IPS-20b (cell line): ENCODE data around the gene ZDHHC14.

Source experiments
- H3K27ac ChIP-seq: one replicate; pipeline ENCODE4 v1.5.1; 2013; ENCODE audit warnings: low read length
- H3K27me3 ChIP-seq: 2 replicates; pipeline ENCODE4 v1.6.1; 2013; ENCODE audit warnings: mild to moderate bottlenecking, low read length, inconsistent platforms; ENCODE audit not compliant: insufficient read depth
- H3K36me3 ChIP-seq: 2 replicates; pipeline ENCODE4 v1.6.1; 2013; ENCODE audit warnings: low read depth, mild to moderate bottlenecking, inconsistent platforms, low read length, moderate library complexity; ENCODE audit not compliant: insufficient read depth
- H3K4me1 ChIP-seq: 2 replicates; pipeline ENCODE4 v1.6.1; 2013; ENCODE audit warnings: mild to moderate bottlenecking, control low read depth, inconsistent platforms, low read length, moderate library complexity; ENCODE audit not compliant: insufficient read depth
- H3K4me3 ChIP-seq: 2 replicates; pipeline ENCODE4 v1.5.1; 2013; ENCODE audit warnings: mild to moderate bottlenecking, low read length, inconsistent platforms
- H3K9ac ChIP-seq: 2 replicates; pipeline ENCODE4 v1.6.1; 2013; ENCODE audit warnings: low read depth, mild to moderate bottlenecking, inconsistent platforms, low read length, moderate library complexity
- H3K9me3 ChIP-seq: 2 replicates; pipeline ENCODE4 v1.6.1; 2013; ENCODE audit warnings: mild to moderate bottlenecking, low read depth, low read length, inconsistent platforms; ENCODE audit not compliant: insufficient read depth

The ZDHHC14 gene

DNA sequence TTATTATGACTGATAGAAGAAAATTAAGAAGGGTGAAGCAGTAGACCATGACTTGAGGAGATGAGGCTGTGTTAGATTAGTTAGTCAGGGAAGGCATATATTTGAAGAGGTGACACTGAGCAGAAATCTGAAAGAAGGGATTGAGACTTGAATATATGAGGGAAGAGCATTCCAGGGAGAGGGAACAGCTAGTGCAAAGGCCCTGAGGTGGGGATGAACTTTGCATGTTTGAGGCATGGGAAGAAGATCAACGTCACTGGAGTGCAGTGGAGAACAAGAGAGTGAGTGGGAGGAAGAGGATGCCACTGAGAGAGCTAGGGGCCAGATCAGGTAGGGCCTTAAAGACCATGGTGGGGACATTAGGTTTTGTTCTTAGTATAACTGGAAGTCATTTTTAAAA lies 119.0 kb downstream of the ZDHHC14 start:
- Histone ChIP-seq H3K36me3 (no peaks in the 10 kb centered on the region), H3K4me3 (no peak overlapping the region), H3K9ac (no peak overlapping the region), H3K27ac (no peak overlapping the region), H3K27me3 (no peaks in the 10 kb centered on the region), H3K9me3 (peaks cover 4% of the 10 kb centered on the region; the same call in 1 of the 2 replicates), H3K4me1 (no peaks in the 10 kb centered on the region)

DNA sequence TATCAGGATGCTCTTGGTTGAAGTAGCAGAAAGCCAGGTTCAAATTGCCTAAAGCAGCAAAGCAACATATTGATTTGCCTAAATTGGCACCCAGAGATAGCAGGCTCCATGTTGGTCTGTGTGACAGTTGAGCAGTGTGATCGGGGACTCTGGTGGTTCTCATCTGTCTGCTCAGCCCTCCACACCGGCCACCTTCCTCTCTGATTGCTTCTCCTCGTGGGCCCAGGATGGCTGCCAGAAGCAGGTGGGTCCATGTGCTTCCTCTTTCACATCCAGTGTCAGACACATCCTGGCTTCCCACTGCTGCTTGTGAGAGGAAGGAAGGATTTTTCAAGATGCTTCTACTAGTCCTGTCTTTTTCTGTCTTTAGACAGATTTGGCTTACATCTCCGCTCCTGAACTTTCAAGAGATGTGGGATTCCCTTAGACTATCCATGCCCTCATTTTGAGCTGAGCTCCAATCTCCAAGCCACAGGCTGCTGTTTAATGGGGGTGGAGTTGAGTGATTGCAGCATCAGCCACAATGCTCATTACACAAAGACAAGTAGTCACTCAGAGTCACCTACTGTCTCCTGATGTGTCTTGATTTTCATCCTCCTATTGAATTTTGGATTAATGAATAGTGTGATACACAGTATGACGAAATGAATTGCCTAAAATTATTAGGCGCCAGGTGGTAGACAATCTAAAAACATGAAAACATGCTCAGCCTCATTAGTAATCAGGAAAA lies 122.2 kb downstream of the ZDHHC14 start:
- Histone ChIP-seq H3K4me3 (no peak overlapping the region), H3K27me3 (no peaks in the 10 kb centered on the region), H3K9me3 (peaks cover 19% of the 10 kb centered on the region), H3K4me1 (no peaks in the 10 kb centered on the region), H3K27ac (no peak overlapping the region), H3K36me3 (no peaks in the 10 kb centered on the region), H3K9ac (no peak overlapping the region)

DNA sequence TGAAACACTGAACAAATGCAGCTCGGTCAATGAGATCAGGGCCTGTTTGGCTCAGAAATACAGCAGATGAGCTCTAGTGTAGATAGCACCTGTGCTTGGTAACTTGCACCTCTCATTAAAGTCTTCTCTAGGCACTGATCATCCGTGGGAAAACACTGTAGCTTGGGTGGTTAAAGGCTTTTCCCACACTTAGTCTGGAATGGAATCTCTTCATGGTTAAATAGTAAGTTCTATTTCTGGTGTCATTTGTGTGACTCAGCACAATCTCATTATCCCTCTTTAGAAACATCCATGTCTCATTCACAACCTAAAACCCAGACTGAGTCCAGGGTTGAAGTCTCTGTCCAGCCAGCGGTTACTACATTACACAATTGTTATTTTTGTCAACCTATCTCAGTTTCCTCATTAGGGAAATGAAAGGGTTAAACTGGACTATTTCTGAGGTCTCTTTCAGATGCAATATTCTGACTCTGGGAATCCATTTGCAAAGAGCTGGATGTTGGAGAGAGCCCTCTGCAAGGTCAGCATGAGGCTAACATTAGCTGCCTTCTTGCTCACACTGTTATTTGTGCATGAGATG lies 125.0 kb downstream of the ZDHHC14 start:
- no peaks in the 10 kb centered on the region for H3K4me1 ChIP-seq
- H3K4me3 ChIP-seq, result no peak overlapping the region; the same call in 1 of the 2 replicates
- no peaks in the 10 kb centered on the region for H3K36me3 ChIP-seq
- no peak overlapping the region for H3K9ac ChIP-seq
- no peak overlapping the region for H3K27ac ChIP-seq
- peaks cover 19% of the 10 kb centered on the region for H3K9me3 ChIP-seq
- no peaks in the 10 kb centered on the region for H3K27me3 ChIP-seq

DNA sequence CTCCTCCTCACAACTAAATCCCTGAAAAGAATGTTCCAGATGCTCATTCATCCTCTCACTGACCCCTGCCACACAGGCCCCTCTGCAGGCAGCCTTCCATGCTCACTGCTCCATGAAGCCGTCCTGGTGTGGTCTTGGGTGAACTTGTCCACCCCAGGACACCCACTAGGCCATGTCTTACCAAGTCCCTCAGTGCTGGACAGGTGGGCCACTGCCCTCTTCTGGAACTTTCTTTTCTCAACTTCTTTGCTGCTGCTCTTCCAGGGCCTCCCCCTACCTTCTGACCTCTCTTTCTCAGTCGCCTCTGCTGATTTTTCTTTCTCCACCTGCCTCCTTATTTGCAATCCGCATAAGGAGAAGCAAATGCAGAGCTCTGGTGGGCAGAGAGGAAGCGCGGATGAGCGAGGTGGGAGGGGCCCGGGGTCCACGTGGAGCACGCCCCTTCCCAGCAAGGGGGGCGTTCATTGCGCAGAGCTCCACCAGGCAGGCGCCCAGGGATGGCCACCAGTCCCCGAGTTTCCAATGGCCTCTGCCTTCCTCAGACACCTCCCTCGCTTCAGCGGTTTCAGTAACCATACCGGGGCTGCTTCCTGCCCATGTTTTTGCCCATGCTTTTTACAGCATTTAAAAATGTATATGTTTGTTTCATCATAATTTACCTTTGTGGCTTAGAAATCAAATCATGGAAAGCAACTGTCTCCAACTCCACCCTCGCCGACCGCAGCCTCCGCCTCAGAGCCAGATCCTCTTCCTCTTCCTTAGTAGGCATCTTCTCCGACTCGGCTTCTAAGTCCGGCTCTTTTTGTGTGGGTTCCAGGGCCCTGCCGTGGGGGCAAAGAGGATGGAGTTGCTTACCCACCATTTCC lies 129.6 kb downstream of the ZDHHC14 start:
- H3K4me1 ChIP-seq, result no peaks in the 10 kb centered on the region
- no peaks in the 10 kb centered on the region for H3K27me3 ChIP-seq
- no peak overlapping the region for H3K9ac ChIP-seq
- H3K36me3 ChIP-seq, result no peaks in the 10 kb centered on the region
- peaks cover 9% of the 10 kb centered on the region for H3K9me3 ChIP-seq
- H3K4me3 ChIP-seq, result no peak overlapping the region
- H3K27ac ChIP-seq, result no peak overlapping the region

DNA sequence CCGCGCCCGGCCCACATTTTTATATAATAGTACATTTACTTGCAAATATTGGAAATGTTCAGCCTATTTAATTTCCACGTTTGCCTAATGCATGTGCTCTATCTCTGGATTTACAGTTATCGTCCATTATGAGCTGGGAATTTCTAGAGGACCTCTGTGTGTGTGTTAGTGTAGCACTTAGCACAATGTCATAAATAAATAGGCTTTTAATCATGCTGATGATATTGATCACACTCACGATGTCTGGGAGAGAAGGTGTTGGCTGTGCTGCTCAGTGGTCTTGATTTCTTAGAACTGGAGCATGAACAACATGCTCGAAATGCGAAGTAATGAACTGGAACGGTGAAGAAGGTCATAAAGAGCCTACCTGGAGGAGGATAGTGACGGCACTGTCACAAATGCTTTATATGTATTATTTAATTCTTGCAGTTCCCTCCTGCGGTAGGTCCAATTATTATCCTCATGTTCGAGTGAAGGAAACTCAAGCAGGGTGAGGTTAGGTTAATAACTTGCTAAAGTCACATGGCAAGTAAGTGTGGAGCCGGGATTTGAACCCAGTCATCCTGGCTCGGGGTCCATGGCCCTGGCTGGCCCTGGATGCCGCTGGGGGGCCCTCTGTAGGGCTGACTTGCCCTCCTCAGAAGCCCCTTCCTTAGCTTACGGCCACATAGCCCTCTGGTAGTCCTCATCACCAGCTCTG lies 130.8 kb downstream of the ZDHHC14 start:
- Histone ChIP-seq H3K4me3 (no peak overlapping the region), H3K27ac (no peak overlapping the region), H3K9me3 (no peaks in the 10 kb centered on the region), H3K9ac (no peak overlapping the region), H3K27me3 (no peaks in the 10 kb centered on the region), H3K4me1 (no peaks in the 10 kb centered on the region), H3K36me3 (no peaks in the 10 kb centered on the region)

DNA sequence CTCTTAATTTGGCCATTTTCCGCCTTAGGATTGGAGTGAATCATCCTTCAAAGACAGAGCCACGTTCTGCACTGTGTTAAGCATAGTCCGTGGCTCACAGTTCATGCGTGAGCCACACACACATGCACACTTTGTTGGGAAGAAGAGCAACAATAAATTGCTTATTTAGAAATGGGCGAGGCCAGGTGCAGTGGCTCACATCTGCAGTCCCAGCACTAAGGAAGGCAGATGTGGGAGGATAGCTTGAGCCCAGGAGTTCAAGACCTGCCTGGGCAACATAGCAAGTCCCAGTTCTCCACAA lies 131.3 kb downstream of the ZDHHC14 start:
- H3K4me3 ChIP-seq, result no peak overlapping the region
- no peaks in the 10 kb centered on the region for H3K36me3 ChIP-seq
- H3K9me3 ChIP-seq, result no peaks in the 10 kb centered on the region
- no peak overlapping the region for H3K27ac ChIP-seq
- H3K27me3 ChIP-seq, result no peaks in the 10 kb centered on the region
- no peak overlapping the region for H3K9ac ChIP-seq
- no peaks in the 10 kb centered on the region for H3K4me1 ChIP-seq

DNA sequence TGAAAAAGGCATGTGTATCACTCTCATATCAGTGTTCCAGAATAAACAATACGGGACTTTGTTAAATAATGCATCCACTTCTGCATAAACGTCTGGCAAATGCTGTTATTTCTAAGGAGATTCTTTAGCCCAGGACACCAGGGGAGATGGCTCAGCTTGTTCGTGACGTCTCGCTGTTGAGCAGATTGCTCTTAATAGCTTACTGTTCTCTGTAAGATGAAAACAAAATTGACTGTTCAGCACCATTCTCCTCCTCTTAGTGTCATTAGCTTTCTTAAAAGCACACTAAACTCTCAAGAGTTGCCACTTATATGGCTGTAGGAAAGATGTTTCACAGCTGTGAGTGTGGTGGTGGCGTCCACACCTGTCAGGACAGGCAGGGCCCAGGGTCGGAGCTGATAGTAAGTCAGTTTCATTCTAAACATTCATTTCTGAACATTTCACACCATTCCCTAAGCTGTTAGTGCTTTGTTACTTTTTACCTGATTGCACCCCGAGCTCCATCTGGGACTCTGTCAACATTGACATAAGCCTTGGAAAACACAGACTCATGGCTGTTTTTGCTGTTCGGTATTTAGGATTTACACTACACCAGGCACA lies 132.1 kb downstream of the ZDHHC14 start:
- no peaks in the 10 kb centered on the region for H3K9me3 ChIP-seq
- no peaks in the 10 kb centered on the region for H3K36me3 ChIP-seq
- no peak overlapping the region for H3K27ac ChIP-seq
- H3K9ac ChIP-seq, result no peak overlapping the region
- no peaks in the 10 kb centered on the region for H3K27me3 ChIP-seq
- H3K4me3 ChIP-seq, result no peak overlapping the region
- peaks cover 4% of the 10 kb centered on the region; the same call in 1 of the 2 replicates for H3K4me1 ChIP-seq

DNA sequence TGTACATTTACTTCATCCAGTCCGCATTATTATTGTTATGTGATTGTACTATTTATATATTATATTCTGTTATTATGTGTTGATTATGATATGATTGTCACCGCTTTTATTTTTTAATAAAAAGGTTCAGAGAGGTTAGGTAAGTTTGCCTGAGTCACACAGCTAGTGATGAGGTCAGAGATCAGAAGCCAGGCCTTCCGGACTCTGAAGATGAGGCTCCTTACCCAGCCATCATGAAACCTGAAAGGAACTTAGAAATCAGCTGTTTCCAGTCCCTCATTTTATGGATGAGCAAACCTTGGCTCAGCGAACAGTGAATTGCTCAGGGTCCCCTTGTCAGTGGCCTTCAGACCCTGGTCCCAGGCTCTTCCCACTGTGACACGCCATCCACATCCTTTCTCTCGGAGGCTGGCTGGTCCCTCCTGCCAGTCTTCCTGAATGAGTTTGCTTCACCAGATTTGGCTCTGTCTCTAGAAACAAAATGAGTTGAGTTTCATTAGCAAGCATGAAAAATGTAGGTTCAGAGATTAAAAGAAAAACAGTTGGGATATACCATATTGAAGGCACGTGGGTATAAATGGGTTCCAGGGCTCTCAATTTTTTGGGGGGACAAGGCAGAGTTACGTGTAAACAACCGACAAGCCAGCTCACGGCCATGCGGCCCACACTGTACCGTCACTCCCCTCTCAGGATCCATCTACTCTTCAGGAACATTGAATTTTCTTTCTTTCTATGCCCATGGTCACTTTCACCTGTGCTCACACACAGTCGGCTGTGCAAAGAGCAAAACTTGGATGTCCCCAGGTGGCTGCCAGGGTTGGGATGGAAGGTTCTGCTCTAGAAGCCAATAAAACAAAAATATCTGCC lies 132.9 kb downstream of the ZDHHC14 start:
- Histone ChIP-seq H3K4me3 (no peak overlapping the region), H3K4me1 (peaks cover 4% of the 10 kb centered on the region; the same call in 1 of the 2 replicates), H3K9me3 (no peaks in the 10 kb centered on the region), H3K9ac (no peak overlapping the region), H3K27ac (no peak overlapping the region), H3K36me3 (no peaks in the 10 kb centered on the region), H3K27me3 (no peaks in the 10 kb centered on the region)

DNA sequence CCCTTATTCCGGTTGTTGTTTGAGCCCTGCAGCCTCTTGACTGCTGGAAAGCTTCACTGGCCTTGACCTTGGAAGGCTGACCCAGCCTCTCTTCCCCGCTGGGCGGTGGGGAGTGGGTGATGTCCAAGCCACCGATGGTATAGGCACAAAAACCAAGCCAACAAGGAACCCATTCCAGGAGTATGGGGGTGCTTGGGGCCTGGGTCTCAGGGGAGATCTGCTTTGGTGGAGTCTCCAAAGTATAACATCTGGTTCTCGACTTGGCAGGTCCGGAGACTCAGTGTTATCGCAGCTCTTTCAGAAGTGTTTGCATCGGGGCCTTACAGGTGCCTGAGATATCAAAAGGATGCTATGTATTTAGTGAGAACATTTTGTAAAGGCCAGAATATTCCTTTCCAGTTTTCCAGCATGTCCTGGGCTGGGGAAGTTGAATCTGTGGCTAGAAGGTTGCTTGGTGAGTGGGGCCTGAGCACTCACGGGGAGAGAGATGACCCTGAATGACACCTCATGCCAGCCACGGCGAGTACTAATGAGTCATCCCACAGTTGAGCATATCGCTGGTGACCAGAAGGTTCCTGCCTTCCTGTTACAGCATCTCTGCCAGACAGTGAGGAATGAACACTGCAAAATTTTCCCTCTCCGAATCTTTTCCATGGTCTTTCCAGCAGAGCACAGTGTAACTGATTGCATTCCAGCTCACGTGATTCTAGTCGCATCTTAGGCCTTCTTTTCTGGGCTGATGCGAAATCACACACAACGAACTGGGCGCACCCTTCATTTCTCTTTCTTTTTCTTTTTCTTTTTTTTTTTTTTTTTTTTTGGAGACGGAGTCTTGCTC lies 133.9 kb downstream of the ZDHHC14 start:
- no peaks in the 10 kb centered on the region for H3K9me3 ChIP-seq
- no peak overlapping the region for H3K9ac ChIP-seq
- H3K4me3 ChIP-seq, result no peak overlapping the region
- H3K27ac ChIP-seq, result no peak overlapping the region
- H3K4me1 ChIP-seq, result peaks cover 4% of the 10 kb centered on the region; the same call in 1 of the 2 replicates
- H3K36me3 ChIP-seq, result no peaks in the 10 kb centered on the region
- H3K27me3 ChIP-seq, result no peaks in the 10 kb centered on the region

DNA sequence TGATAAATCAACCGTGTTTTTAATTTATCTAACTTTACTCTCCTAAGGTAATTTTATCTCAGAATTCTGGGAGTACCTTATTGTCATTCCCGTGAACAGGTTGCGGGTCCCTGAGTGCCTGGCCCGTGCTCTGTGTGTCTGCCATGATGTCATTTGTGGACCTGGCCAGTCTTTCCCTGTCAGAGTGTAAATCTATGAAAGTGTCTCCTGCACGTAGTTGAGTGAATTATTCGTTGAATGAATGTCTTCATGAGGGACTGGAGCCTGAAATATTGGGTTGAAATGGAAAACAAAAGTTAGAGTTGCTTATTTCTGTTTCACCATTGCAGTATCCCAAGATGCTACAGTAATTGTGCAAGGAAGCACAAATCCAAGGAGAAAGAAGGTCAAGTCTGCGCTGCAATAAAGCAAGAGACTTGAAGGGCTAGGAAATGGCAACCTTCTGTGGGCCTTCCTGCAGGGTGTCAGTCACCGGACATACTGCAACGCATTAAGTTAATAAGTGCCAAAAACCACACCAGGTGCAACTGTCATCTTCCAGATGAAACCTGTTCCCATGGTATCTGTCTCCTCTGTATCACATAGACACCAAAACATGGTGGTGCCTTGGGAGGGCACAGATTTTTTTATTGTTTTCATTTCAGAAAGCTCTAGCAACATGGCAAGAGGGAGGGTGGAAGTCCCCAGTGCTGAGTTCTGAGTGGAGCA lies 135.5 kb downstream of the ZDHHC14 start:
- Histone ChIP-seq H3K27ac (no peak overlapping the region), H3K9me3 (no peaks in the 10 kb centered on the region), H3K27me3 (no peaks in the 10 kb centered on the region), H3K9ac (no peak overlapping the region), H3K36me3 (no peaks in the 10 kb centered on the region), H3K4me3 (no peak overlapping the region), H3K4me1 (peaks cover 4% of the 10 kb centered on the region; the same call in 1 of the 2 replicates)
